ENCODE data around the gene GRM7.

GRCh38 chr3:7779331-7779730 lies 918.4 kb downstream of the GRM7 start:
- TF ChIP-seq CTCF (conservative IDR thresholded peaks at IDR 0.05; ENCODE audit: low read length) (no peak), EZH2phosphoT487 (IDR thresholded peaks at IDR 0.05; ENCODE audit: borderline replicate concordance, low read depth, low read length) (no peak)
